Activated T-cell treated with anti-CD3 and anti-CD28 coated beads for 1 hour (primary cell): ENCODE data around the gene GOLGA3.
"Not testable (repeated sequence)": the region's sequence is repeated elsewhere in the genome, so short reads cannot be mapped to it uniquely, and the experiment has no call there.

Experiments used
- DNase-seq: peaks from one replicate; pipeline ENCODE4 v3.0.0-alpha.2; 2020; ENCODE audit warnings: low read depth

The GOLGA3 gene

GRCh38 chr12:132814232-132814631 is 14.4 kb downstream of the GOLGA3 start:
- DNase-seq = no peak

DNA sequence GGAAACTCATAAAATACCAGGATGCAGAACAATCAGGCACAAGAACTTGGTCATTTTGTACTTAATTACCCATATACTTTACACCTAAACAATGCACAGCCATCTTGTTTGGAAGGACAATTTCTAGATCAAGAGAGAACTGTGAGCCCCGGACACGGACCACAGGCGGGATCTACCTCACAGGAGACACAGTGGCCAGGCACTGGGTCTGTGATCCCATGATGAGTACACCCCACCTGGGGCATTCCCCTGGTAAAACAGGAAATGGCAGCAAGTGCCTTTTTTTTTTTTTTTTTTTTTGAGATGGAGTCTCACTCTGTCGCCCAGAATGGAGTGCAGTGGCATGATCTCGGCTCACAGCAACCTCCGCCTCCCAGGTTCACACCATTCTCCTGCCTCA is 15.2 kb downstream of the GOLGA3 start:
- no peak for DNase-seq

GRCh38 chr12:132812631-132813305 is 15.9 kb downstream of the GOLGA3 start:
- no peak for DNase-seq

DNA sequence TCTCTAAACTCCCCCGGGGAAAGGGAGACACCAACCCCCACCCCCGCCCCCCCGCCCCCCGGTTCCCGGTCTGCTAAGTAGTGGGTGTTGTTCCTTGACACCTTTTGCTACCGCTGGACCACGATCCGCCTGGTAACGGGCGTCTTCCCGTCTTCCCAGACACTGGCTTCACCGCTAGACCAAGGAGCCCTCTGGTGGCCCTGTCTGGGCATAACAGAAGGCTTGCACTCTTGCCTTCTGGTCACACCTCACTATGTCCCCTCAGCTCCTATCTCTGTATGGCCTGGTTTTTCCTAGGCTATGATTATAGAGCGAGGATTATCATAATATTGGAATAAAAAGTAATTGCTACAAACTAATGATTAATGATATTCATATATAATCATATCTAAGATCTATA is 19.3 kb downstream of the GOLGA3 start:
- DNase-seq = not testable (repeated sequence)

DNA sequence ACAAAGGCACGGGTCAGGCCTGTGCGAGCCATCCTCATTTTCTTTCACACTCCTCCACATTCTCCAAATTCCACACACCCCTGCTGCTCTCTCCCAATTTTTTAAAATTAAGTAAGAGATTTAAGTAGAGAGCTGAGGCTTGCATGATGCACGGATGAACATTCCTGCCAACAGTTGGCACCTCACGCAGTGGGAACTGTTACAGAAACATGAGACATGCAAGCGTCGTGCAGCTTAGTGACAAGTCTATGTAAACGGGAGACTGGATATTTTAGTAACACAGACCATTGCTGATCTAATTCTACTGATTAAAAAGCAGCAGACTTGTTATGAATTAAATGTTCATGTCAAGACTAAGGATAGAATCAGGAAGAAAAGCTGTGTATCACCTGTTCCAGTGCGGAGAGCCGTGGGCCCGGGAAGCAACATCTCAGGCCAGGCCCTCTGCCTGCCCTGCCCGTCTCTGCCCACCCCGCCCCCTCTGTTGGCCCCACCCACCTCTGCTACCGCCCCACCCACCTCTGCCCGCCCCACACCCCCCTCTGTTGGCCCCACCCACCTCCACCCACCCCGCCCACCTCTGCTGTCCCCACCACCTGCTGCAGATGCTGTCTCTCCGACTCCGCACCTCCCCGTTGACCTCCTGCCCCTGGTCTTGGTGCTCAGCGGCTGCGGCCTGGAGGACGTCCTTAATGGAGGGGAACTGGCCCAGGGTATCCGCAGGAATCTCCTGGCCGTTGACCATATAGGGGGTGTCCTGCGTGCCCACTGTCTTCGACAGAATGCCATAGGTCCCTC is 21.2 kb downstream of the GOLGA3 start:
- no peak for DNase-seq

GRCh38 chr12:132806857-132807256 is 21.8 kb downstream of the GOLGA3 start:
- no peak for DNase-seq

DNA sequence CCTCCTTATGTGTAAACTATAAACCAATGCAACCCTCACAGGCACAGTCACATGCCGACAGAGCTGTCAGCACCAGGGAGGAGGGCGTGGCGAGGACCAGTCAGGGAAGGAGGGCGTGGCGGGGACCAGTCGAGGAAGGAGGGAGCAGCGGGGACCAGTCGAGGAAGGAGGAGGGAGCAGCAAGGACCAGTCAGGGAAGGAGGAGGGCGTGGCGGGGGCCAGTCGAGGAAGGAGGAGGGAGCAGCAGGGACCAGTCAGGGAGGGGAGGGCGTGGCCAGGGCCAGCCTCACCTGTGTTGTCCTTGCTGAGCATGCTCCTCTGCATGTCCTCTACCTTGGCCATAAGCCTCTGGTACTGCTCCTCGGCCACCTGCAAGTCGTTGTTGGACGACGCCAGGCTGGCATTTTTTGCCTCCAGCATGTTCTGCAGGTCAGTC is 24.2 kb downstream of the GOLGA3 start:
- no peak for DNase-seq

- no peak for DNase-seq
These were observed 24.8 kb downstream of the GOLGA3 start for GRCh38 chr12:132803888-132804287.

DNA sequence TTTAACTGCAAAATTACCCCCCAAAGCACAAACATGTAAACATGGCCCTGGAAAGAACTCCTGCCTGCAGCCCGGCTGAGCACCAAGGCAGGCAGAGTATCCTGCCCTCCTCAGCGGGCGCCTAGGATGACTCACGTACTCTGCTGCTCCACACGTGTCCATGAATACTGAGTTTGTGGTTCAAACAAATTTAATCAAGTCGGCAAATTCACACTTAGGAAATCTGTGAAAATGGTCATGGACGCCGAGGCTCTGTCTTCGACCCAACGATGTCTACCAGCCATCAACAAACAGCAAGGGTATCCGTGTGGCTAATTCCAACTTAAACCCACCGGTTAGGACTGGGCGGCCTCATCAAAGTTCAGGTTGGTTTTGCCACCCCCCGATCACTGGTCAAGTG is 25.5 kb downstream of the GOLGA3 start:
- DNase-seq = no peak

GRCh38 chr12:132801741-132802140 is 26.9 kb downstream of the GOLGA3 start:
- DNase-seq = no peak

- no peak for DNase-seq
These were observed 29.8 kb downstream of the GOLGA3 start for GRCh38 chr12:132798836-132799235.

DNA sequence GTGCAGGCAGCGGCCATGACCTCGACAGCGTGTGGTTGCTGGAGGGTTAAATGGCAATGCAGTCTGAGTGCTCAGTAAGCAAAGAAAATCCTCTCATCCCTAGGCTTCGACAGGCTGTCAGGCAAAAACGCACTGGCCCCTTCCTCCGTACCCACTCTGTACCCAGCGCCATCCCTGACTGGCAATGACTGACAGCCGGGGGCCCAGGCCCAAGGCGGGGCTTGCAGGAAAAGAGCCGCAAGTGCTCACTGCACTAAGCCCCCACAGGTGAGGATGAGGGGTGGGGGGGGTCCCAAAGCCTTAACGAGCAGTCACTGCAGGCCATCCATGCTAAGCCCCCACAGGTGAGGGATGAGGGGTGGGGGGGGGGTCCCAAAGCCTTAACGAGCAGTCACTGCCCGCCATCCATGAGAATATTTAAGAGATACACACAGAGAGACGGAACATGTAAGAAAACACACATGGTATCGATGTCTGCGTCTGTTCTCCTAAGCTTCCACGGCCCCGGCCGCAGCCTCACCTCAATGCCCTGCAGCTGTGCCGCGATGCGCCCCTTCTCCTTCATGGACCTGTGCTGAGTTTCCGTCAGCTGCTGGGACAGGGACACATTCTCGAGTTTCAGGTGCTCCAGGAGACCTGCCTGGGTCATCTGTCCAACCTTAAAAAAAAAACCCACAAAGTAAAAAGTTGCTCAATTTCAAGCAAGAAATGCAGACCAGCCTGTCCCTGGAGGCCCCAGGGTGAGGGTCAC is 30.7 kb downstream of the GOLGA3 start:
- DNase-seq = no peak

DNA sequence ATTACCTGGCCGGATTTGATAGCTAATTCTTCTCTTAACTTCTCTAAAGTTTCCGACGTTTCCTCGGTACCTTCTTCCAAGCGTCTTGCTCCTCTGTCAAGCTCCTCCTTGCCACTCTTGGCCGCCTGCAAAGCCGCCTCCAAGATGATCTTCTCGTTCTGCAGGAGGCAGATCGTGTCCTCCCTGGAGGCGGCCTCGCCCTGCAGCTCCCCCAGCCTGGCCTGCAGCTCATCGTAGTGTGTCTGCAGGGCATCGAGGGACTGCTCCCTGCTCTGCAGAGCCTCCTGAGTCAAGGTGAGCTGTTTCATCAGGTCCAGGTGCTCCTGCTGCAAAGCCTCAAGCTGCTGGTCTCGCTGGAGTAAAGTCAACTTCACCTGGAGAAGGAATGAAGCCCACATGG is 32.8 kb downstream of the GOLGA3 start:
- DNase-seq = no peak

GRCh38 chr12:132791940-132792339 is 36.7 kb downstream of the GOLGA3 start:
- not testable (repeated sequence) for DNase-seq

DNA sequence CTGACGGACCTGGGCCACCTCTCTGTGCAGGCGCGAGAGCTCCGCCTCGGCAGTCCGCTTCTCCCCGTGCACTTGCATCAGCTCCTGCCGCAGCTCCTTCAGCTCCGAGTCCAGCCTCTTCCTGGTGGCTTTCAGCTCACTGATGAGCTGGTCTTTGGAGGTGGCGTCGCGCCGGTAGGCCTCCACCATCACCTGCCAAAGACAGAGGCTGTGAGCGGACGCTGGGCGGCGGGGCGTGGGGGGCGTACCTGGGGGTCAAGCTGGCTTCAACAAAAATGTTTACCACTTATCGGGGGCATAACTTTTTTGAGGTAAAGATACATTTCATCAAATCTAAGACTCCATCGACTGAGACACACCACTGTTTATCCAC is 39.6 kb downstream of the GOLGA3 start:
- DNase-seq = no peak

DNA sequence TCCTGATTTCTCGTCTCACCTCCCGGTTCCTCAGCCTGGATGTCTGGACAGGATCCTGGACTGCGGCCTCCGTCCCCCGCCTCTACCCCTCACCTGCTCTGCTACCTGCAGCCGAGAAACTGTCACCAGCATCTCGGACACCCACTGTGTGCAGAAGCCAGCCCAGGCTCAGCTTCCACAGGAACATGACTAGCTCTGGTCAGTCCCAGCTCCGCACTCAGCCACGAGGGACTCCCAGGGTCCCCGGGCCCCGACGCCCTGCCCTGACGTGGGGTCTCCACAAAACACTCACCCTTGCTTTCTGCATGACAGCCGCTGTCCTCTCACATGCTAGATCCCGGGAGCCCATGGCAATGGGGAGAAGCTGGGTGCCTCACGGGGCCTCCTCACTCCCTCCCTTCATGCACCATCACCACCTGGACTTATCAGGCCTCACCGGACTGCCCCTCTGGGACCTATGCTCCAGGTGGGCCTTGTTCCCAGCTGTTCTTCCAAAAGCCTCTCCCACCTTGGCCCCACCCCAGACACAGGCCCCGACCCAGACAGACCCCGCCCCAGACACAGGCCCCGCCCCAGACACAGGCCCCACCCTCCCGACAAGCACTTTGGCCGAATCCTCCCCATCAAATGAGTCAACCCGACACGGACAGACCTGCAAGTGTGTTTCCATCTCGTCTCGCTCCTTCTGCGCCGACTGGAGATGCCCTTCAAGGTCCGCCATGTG is 40.1 kb downstream of the GOLGA3 start:
- DNase-seq = no peak

DNA sequence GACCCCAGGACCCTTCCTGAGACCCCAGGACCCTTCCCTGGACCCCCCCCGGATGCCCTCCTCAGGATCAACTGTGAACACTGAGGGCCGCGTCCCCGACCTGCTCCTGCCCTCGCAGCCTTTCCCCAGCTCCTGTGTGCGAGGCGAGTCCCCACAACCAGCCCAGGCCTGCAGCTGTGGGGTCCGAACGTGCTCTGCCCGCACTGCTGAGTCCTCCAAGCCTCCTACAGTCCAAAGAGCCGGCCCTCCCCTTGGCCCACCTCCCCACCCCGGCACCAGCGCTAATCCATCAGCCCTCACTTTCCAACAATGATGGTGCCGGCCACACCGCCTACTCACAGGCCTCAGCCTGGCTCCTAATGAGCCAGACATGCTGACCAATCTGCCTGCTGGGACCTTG is 40.8 kb downstream of the GOLGA3 start:
- DNase-seq = no peak

DNA sequence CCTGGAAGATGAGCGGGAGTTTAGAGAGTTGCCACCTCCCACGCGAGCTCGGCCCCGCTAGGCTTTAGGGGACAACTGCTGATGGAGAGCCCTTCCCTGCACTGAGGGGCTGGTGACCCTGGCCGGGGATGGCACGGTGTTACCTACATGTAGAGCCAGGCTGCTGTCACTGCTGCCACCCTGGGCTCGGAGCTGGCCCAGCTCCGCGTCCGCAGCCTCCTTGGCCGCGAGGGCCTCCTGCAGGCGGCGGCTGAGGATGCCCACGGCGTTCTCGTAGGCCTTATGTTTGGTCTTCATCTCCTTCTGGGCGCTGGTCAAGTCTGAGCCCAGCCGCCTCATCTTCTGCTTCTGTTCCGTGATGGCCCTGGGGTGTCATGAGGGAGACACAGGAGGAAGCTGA is 42.5 kb downstream of the GOLGA3 start:
- no peak for DNase-seq

- no peak for DNase-seq
These were observed 44.1 kb downstream of the GOLGA3 start for GRCh38 chr12:132784580-132784979.

- DNase-seq = no peak
These were observed 44.6 kb downstream of the GOLGA3 start for GRCh38 chr12:132783917-132784531.

DNA sequence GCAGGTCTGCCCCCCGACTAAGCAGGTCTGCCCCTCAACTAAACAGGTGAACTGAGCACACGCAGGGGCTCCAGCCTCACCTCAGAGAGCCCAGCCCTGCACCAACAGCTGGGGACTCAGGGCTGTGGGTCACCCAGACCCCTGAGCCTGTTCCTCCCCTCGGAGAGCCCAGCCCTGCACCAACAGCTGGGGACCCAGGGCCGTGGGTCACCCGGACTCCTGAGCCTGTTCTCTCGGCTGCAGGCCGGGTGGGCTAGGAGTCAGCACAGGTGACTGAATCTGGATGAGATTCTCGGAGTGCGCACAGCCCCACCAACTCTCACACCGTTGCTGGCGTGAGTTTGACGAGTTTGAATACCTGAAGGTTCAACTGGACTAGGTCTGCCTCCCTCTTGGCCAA is 46.7 kb downstream of the GOLGA3 start:
- no peak for DNase-seq
